HG03354 (cell line): ENCODE data around the gene RASSF5.

Source experiments
- ATAC-seq: cut with Tn5 transposase; IDR thresholded peaks from one replicate; pipeline ENCODE4 v1.9.1; 2021; ENCODE audit warnings: mild to moderate bottlenecking; ENCODE audit not compliant: unreplicated experiment, poor library complexity, severe bottlenecking

RASSF5 gene

DNA sequence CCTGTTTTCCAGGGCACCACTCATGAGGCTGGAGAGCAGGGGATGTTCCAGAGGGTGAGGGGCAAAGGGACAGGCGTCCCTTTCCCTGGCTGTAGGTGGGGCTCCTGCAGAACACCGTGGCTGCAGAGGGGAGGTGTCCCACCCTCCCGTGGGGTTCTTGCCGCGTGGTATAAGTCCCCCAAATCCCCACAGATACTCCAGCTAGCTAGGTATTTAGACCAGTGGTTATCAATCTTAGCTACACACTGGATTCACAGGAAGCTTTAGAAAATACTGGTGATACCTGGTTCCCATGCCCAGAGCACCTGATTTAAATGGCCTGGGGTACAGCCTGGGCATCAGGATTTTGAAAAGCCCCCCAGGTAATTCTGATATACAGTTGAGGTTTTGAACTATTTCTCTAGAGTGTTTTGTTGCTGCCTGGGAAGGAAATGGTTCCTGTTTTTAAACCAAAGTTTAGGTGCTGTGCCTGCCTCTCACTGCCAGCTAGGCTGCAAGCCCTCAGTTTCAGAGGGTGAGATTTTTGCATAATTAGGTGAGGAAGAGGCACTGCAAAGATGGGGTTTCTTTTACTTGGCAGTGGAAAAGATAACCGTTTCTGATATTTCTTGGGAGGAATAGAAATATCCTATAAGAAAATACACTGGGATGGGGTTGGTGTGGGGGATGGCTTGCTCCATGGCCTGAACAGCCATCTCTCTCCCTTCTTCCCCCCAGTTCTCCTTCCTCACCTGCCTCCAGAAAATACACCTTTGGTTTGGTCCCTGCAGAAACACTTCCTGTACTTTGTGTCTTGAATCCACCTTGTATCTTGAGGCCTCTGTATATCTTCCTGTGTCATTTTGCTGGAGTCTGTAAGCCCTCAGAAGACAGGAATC lies 51.7 kb downstream of the RASSF5 start:
- ATAC-seq: no peak

DNA sequence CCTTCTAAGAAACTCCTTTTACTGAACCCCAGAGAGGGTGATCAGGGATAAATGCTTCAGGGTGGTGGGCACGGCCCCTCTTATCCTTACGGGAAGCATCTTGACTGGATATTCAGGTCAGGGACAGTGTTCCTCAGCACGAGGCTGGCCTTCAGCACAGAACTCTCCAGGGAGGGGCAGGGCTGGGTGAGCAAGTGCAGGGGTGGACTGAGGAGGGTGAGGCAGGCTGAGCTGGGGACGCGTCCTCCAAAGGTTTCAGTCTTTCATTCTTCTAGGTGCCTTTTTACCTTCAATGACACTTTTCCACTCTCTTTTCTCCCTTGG lies 52.3 kb downstream of the RASSF5 start:
- no peak for ATAC-seq

DNA sequence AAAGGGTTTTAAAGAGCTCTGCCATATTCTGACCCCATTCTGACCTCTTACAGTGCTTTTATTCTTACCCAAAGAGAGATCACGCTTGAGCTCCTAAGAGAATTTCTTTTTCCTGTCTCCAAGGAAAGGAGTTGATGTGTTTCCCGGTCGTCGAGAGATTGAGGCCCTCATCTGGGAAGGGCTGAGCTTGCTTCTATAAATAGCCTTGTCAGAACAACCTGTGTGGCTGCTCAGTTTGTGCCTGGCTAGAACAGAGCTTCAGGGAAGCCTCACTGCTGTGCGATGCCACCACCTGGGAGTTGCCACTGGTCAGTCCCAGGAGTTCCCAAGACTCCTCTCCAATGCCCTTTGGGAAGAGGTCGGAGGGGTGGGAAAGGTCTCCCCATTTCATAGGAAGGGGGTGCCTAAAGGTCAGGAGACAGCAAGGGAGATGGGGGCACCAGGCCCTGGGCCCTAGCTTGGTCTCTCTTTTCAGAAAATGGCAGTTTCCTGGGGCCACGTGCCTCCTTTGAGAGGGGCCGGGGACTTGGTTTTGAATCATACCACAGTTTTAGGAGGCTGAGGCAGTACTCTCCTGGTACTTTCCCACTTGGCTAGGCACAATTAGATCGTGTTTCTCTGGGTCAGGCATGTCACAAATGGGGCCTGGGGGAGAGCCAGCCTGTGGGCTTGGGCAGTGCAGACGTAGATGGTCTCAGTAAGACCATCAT lies 52.8 kb downstream of the RASSF5 start:
- ATAC-seq: no peak

DNA sequence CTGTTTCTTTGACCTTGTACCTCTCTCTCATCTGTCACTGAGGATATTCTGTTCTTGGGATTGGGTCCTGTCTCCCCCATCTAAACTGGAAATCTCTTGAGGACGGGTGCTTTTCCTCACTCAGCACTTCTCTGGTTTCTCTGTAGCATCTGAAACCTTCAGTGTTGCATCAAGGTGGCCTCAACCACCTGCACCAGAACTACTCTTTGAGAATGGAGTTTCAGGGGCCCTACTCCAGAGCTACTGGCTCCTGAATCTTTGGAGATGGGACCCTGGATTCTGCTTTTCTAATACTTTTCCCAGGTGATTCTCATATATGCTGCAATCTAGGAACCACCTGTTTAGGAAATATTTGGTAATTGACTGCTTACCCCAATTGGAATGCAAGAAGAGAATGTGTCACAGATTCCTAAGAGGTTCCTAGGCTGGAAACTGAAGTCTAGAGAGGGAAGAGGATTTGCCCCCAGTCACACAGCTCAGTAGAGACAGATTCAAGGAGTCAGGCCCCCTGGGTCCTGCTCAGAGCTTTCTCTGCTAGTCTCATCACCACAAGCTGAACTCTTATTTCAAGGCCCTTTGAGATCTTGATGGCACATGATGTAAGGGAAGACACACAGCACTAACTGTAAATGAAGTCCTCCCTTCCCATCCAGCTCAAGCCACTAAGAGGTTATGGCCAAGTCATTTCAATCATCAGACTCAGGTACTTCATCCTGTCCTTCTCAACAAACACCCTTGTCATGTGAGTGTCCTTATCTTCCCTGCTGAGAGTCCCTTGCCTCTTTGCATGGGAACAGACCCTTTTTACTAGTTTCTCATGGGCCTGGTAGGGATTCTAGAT lies 56.3 kb downstream of the RASSF5 start:
- peak; percentile 41 for ATAC-seq

DNA sequence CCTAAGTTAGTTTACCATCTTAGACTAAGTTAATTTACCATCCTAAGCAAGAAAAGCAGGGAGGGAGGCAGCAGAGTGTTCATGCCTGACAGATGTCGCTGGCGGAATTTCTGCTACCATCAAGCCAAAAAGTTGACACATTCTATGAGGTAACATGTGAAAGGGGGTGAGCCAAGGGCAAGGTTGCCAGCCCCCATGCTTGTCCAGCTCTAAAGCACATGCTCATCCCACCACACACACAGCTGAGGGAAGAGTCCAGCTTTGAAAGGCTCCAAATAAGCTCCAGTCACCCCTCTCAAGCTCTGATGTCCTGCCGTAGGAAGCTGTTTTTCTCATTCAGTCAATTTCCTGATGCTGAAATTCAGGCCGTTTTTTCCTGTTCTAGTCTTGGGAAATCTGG lies 58.7 kb downstream of the RASSF5 start:
- no peak for ATAC-seq

DNA sequence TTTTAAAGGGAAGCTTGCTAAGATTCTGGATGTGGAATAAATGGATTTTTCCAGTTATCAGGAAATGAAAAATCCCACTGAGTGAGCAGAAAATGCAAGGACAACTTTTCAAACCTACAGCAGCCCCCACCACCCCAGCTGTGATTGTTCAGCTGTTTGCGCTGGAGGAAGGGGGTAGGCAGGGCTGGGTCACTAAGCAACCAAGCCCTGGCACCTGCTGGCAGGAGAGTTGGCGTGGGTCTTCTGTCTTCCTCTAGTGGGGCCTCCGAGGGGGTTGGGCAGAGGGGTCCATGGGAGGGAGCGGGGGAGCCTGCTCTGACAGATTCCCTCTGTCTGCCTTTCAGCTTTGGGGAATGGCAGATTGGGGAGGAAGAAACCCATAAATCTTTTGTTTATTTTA lies 59.7 kb downstream of the RASSF5 start:
- no peak for ATAC-seq

DNA sequence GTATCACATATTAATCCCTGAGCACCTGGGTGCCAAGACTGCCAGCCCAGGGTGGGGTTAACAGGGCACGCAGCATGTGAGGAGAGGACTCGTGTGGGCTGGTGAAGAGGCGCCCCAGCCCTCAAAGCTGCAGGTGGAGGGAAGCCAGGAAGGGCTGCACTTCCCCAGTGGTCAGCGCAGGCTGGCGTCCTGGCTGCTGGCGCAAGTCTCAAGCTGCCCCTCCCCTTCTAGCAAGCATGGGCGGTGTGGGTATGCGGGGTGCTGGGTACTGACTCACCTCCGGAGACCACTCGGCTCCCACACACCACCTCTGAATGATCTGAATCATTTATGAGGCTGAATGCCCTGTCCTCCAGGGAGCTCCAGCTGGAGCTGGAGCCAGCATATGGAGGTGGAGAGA lies 60.9 kb downstream of the RASSF5 start:
- no peak for ATAC-seq

DNA sequence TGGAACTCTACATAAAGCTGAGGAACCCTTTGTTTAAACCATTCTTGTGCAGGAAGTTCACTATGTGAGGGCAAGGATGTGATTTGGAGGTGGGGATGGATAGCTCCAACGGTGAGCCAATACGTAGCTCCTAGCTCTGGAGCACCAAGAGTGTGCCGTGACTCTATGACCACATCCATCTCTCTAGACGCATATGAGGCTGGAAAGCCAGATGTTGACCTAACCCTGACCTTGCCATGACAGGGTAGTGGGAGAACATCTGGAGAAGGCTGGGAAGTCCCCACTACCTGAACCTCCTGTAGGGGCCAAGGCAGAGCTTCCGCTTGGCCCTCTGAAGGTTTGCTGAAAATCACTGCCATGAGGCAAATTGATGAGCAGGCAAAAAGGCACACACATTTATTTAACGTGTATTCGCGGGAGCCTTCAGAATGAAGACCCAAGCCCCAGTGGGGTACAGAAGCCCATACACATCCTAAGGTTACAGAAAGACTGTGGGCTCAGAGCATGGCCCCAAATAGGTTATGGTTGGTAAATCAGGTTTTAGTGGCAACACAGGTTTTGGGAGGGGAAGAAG lies 61.5 kb downstream of the RASSF5 start:
- ATAC-seq: no peak

DNA sequence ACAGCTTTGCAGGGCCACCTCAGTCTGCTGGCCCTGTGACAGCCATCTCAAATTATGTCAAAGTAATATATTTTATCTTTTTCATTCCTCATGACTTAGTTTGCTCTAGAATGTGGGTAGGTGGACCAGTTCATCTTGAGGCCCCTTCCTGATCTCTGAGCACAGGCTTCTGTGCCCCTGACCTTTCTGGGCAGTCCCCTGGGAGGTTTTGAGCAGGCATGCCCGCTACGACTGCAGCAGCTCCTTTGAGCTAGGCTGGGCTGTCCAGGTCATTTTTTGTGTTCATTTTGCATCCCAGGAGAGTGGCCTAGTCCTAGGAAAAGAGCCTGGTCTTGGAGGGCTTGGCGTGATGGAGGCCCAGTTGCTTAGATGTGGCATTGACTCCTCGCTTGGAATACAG lies 62.2 kb downstream of the RASSF5 start:
- ATAC-seq: no peak

DNA sequence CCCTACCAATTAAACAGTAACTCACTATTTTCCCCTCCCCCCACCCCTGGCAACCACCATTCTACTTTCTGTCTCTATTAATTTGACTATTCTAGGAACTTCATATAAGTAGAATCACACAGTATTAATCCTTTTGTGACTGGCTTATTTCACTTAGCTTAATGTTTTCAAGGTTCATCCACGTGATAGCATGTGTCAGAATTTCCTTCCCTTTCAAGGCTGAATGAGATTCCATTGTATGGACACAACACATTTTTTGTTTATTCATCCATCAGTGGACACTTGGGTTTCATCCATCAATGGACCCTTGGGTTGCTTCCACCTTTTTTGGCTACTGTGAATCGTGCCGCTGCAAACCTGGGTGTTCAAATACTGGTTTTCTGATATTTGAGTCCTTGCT lies 63.2 kb downstream of the RASSF5 start:
- ATAC-seq: no peak

DNA sequence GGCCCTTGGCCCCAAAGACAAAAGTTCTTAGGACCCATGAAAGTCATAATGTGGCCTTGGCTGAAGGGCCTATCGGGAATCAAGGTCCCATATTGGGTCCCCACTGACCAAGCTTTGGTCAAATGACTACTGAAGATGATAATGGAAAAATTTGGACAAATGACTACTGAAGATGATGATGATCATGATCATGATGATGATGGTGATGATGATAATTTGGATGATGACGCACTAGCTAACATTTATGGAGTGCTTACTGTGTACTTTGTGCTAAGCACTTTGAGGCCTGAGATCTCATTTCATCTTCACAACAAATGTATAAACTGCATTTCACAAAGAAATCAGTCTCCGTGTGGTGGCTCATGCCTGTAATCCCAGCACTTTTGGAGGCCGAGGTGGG lies 65.5 kb downstream of the RASSF5 start:
- no peak for ATAC-seq

DNA sequence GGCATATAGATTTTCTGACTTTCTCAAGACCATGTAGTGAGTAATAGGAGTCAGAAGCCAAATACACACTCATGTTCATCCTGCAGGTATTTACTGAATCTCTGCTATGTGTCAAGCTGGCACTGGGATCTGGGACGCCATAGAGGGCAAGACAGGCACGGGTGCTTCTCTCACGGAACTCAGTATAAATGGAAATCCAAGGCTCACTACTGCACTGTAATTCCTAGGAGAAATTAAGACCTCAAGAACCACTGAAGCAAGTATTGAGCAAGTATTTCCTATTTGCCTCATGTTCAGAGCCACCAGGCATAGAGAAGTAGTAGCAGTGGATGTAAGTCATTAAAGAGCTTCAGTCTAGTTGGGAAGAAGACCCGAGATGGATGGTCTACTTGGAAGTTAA lies 66.0 kb downstream of the RASSF5 start:
- no peak for ATAC-seq

DNA sequence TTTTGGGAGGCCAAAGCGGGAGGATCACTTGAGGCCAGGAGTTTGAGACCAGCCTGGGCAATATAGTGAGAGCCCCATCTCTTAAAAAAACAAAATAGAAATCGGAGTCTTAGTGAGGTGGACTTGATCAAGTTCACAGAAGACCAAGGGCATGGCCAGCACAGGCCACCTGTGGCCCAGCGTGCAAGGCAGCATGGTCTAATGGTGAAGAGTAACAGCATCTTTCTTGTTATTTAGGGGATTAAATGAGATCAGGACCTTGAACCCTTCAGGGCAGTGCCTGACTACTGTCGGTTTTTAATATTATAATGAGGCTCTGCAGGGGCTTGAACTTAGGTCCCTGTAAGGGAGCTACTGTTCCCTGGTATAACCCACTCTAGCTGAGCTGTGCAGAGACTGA lies 66.4 kb downstream of the RASSF5 start:
- ATAC-seq: no peak

DNA sequence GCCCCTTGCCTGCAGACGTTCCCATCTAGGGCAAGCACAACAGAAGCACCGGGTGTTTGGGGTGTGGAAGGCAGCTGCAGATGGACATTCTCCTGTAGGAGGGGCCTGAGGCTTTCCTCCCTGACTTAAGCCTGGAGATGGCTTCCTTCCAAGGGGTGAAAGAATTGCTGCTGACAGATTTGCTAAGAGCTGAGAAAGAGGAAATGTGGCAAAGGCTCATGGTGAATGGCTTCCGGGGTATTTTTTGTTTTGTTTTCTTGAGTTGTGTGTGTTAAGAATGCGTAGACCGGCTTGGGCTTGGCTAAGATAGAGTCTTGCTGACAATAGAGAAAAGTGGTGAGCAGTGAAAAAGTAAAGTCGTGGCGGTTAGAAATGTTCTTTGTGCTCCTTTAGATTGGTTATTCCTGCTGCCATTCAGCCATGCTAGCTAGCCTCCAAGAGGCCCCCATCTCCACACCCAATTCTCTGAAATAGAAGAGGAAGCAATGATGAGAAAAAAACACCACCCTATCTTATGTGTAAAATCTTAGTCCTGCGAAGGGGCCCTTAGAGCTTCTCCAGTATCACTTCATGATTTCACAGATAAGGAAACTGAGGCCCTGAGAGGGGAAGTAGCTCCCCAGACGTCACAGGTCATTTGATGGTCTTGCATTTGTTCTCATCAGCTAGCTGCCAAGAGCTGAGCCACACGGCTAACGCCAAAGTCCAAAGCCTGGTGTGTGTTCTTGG lies 68.0 kb downstream of the RASSF5 start:
- ATAC-seq: no peak

DNA sequence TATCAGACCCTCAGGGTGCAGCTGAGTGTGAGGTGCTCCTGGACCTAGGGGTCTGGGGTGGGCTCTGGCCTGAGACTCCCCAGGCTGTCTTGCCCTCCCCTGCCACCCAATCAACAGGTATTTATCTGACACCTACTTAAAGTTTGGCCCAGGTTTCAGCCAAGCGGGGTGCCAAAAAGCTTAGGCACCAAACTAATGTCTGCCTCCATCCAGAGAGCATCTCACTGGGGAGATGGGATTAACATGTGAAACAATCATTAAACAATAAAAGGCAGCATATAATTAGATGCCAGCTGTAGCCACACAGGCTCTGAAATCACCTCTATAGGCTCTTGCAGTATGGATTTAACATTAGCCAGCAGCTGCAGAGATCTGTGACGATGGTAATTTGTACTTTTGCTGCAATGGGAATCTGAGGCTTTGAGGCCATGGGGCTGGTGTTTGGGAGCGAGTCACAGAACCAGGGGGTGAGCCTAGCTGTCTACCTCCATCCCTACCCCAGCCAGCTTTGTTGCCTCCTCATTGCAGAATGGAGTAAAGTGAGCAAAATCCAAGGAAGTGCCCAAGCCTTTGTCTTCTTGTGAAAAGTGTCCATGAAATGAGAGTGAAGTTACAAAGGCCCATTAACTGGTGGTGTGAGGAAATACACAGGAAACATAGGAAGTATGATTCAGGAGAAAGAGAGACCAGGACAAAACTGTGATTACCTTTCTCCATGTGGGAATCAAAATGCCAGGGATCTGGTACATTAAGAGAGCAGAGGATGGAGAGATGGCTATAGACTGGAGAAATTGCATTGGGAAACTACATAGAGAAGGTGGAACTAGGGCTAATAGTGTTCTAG lies 68.8 kb downstream of the RASSF5 start:
- ATAC-seq: no peak

DNA sequence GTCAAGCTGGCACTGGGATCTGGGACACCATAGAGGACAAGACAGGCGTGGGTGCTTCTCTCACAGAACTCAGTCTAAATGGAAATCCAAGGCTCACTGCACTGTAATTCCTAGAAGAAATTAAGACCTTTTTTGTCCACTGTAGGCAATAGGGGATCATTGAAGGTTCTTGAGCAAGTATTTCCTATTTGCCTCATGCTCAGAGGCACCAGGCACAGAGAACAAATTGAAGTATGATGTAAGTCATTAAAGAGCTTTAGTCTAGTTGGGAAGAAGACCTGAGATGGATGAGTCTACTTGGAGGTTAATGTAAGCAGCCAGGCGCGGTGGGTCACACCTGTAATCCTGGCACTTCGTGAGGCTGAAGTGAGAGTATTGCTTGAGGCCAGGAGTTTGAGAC lies 70.3 kb downstream of the RASSF5 start:
- ATAC-seq: no peak

DNA sequence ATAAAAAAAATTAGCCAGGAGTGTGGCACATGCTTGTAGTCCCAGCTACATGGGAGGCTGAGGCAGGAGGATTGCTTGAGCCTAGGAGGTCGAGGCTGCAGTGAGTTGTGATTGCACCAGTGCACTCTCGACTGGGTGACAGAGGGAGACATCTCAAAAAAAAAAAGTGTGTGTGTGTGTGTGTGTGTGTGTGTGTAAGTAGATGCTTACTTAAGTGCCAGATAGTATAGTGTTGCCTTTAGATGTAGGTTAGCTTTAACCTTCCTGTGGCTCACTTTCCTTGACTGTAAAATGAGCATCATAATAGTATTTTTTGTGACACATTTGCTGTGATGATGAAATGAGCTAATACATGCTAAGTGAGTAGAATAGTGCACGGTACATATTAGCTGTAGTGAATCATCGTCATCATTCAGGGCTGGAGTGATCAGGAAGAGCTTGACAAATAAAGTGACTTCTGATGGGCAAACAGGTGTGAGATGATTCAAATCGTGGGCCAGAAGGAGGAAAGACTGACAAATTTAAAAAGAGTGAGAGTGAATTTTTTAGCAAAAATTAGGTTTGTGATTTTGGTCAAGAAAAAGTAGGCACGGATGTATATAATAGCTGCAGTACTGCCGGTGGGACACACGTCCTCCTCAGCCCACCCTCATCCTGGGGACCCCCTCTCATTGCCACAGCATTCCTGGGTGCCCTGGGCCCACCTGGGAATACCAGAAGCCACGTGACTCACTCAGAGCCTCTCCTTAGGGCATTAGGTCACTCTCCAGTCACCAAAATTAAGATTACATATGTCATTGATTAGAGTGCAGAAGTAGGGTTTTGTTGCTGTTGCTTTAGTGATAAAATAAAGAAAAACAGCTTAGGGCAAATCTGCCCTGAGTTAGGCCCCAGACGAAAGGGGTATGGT lies 71.0 kb downstream of the RASSF5 start:
- ATAC-seq: no peak

DNA sequence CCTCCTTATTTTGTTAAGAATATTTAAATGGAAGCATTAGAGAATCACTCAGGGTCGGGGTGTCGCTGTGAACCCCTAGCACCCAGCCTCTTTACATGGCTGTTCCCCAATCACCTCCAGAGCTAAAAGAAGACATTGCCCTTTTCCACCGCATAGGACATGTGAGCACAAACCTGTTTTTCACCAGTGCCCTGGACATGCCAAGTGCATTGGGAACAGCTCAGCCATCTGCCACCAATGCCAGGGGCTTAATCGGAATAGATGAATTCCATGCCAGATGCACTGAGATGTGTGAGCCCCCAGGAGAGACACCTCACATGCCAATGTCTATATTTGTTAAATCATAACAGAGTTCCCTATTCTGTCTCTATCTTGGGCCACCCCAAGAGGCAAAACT lies 71.6 kb downstream of the RASSF5 start:
- ATAC-seq: no peak
